Activated CD4-positive, alpha-beta T cell treated with anti-CD3 and anti-CD28 coated beads, Interleukin-2, amount 50 U/mL, for 48 hours (primary cell): ENCODE measurements around the gene BTG1.
"Not testable (repeated sequence)": the region's sequence is repeated elsewhere in the genome, so short reads cannot be mapped to it uniquely, and the experiment has no call there.

Experiments used
- DNase-seq, 2 experiments: peaks; one replicate each; pipeline ENCODE4 v3.0.0-alpha.2; 2020

The BTG1 gene

GRCh38 chr12:92147491-92147890 lies 1.8 kb upstream of the BTG1 start:
- no peak for DNase-seq

GRCh38 chr12:92146497-92147224 lies 1.0 kb upstream of the BTG1 start:
- DNase-seq = no peak

GRCh38 chr12:92145481-92145730 lies 240 bp downstream of the BTG1 start:
- no peak for DNase-seq

- DNase-seq = peak; percentile 56 to 66
Measured at GRCh38 chr12:92144631-92145480, 790 bp downstream of the BTG1 start.

- DNase-seq = peak; percentile 63 to 74
Measured at GRCh38 chr12:92143686-92144630, 1.7 kb downstream of the BTG1 start.

- no peak for DNase-seq
Measured at GRCh38 chr12:92143258-92143657, 2.4 kb downstream of the BTG1 start.

GRCh38 chr12:92142251-92142926 lies 3.3 kb downstream of the BTG1 start:
- DNase-seq = no peak

GRCh38 chr12:92141591-92142121 lies 4.0 kb downstream of the BTG1 start:
- DNase-seq = no peak

- DNase-seq = no peak
Measured at GRCh38 chr12:92140896-92141536, 4.6 kb downstream of the BTG1 start.

- no peak for DNase-seq
Measured at GRCh38 chr12:92140156-92140555, 5.5 kb downstream of the BTG1 start.

GRCh38 chr12:92139634-92140150 lies 6.0 kb downstream of the BTG1 start:
- no peak for DNase-seq

- no peak for DNase-seq
Measured at GRCh38 chr12:92138626-92139025, 7.0 kb downstream of the BTG1 start.

GRCh38 chr12:92138144-92138543 lies 7.5 kb downstream of the BTG1 start:
- no peak for DNase-seq

- DNase-seq = no peak
Measured at GRCh38 chr12:92136965-92137721, 8.5 kb downstream of the BTG1 start.

GRCh38 chr12:92136026-92136730 lies 9.5 kb downstream of the BTG1 start:
- no peak for DNase-seq

GRCh38 chr12:92135541-92135940 lies 10.1 kb downstream of the BTG1 start:
- not testable (repeated sequence) for DNase-seq

GRCh38 chr12:92134638-92135274 lies 10.9 kb downstream of the BTG1 start:
- no peak for DNase-seq

GRCh38 chr12:92133795-92134637 lies 11.6 kb downstream of the BTG1 start:
- no peak for DNase-seq

- no peak for DNase-seq
Measured at GRCh38 chr12:92133171-92133570, 12.5 kb downstream of the BTG1 start.
